ENCODE measurements around the gene RNASE8. TPM values are rescaled to one million over a fixed set of nuclear protein-coding genes. Genes with fewer than 3 reads are reported as not detected.
A peak's percentile ranks its signal among the peaks of the same experiment; 100 is the strongest.

Gene RNASE8
- total and polyA plus RNA-seq, 2 of the 8 experiments (the other 6 are each of a cell fraction or from before 2014, with no cell fraction given) = not detected

- peaks cover 0 to 10% of the 10 kb centered on the region in 2 experiments; a peak in 2 of 4 replicates for H3K79me2 ChIP-seq (ENCODE audit: control insufficient read depth in 1 of 2, insufficient read depth in 2 of 2, low read length in 2 of 2)
- no peak overlapping the region for H3K18ac ChIP-seq (ENCODE audit: extremely low read depth, low read length)
- H3K4me2 ChIP-seq (ENCODE audit: insufficient read depth in 1 of 2, low read depth in 2 of 2, low read length in 2 of 2) = no peak overlapping the region
- H3K4ac ChIP-seq (replicated peaks; ENCODE audit: insufficient read length, low read depth, low read length) = no peak overlapping the region
- H2BK12ac ChIP-seq (ENCODE audit: low read depth, low read length) = no peak overlapping the region
- FAIRE-seq (no peak), DNase-seq (ENCODE audit: low read depth in 1 of 2, low spot score in 2 of 2) (peak in 1 of 2 experiments; percentile 90)
- no peak overlapping the region for H3K27ac ChIP-seq (ENCODE audit: low read depth, low read length)
- H3K23ac ChIP-seq (ENCODE audit: insufficient read length) = no peak overlapping the region
- no peaks in the 10 kb centered on the region for H3K9me3 ChIP-seq (ENCODE audit: insufficient read depth in 2 of 2, low read depth in 1 of 2, low read length in 1 of 2)
- H3K4me1 ChIP-seq (replicated peaks in 1 of 4; ENCODE audit: control insufficient read depth in 3 of 4, insufficient read depth in 4 of 4, low read length in 3 of 4) = peaks cover 14 to 21% (median 17%) of the 10 kb centered on the region in 4 experiments
- no peak overlapping the region for H4K91ac ChIP-seq (replicated peaks; ENCODE audit: insufficient read length, low read length)
- no peak overlapping the region for H2BK5ac ChIP-seq (ENCODE audit: low read depth, low read length)
- H3K36me3 ChIP-seq (ENCODE audit: control insufficient read depth in 2 of 4, insufficient read depth in 4 of 4, low read length in 3 of 4) = peaks cover 18 to 58% (median 51%) of the 10 kb centered on the region in 4 experiments
- peaks cover 8% of the 10 kb centered on the region; the same call in 1 of the 2 replicates for H3K79me1 ChIP-seq (ENCODE audit: low read depth, low read length)
- no peak overlapping the region for H3K14ac ChIP-seq (ENCODE audit: insufficient read length)
- 89% methylated on average over 27 of the region's 45 CpGs; no CpG with 5 or more reads in 1 of the 2 experiments for WGBS, 2 experiments (ENCODE audit: extremely low coverage in 1 of 2, insufficient coverage in 1 of 2, insufficient read length in 1 of 2, insufficient replicate concordance in 2 of 2, low coverage in 1 of 2, low lambda C conversion rate in 2 of 2, missing lambda C conversion rate in 1 of 2)
- H3K23me2 ChIP-seq (ENCODE audit: low read depth, low read length) = peaks cover 5% of the 10 kb centered on the region; the same call in 1 of the 2 replicates
- H4K8ac ChIP-seq (ENCODE audit: extremely low read depth, insufficient read depth, low read length) = no peak overlapping the region
- no peak overlapping the region for H2BK15ac ChIP-seq (ENCODE audit: low read length)
- H3K56ac ChIP-seq (replicated peaks; ENCODE audit: insufficient read length, low read depth, low read length) = no peak overlapping the region
- H4K5ac ChIP-seq (ENCODE audit: insufficient read length, low read depth, low read length) = no peak overlapping the region
- no peaks in the 10 kb centered on the region for H3K27me3 ChIP-seq (replicated peaks in 1 of 4; ENCODE audit: control insufficient read depth in 3 of 4, extremely low read depth in 1 of 4, insufficient read depth in 3 of 4, low read length in 3 of 4)
- peaks cover 13 to 19% of the 10 kb centered on the region in 2 experiments for H4K20me1 ChIP-seq (replicated peaks in 1 of 2; ENCODE audit: control insufficient read depth in 1 of 2, insufficient read depth in 2 of 2, low read length in 2 of 2)
- no peak overlapping the region for H2BK20ac ChIP-seq (ENCODE audit: low read length)
- no peak overlapping the region for H2BK120ac ChIP-seq (replicated peaks; ENCODE audit: low read depth, low read length)
- no peak overlapping the region for H2AK5ac ChIP-seq (ENCODE audit: low read depth, low read length)
- CTCF ChIA-PET (ENCODE audit: partially characterized antibody) = interaction anchor here (0.6 to 10.2 kb wide), 21 partner anchors 8 to 626 kb away, joined by 3 to 148 read pairs (median 5); partner anchors contain the start of genes ARHGEF40, RNASE8 and TMEM253
- H3K4me3 ChIP-seq (ENCODE audit: extremely low read depth in 1 of 4, insufficient read depth in 2 of 4, low read depth in 3 of 4, low read length in 4 of 4) = no peak overlapping the region
- no peak overlapping the region for H2AFZ ChIP-seq (ENCODE audit: low read length)
- no peak overlapping the region for H3K9ac ChIP-seq (replicated peaks in 1 of 4; ENCODE audit: extremely low read depth in 1 of 4, low read depth in 3 of 4, low read length in 3 of 4)
- POLR2A ChIA-PET (ENCODE audit: partially characterized antibody) = interaction anchor here (1.0 to 12.4 kb wide), 7 partner anchors 12 to 75 kb away, joined by 3 to 245 read pairs (median 4); partner anchors contain the start of genes ARHGEF40, NDRG2 and TMEM253
- TF ChIP-seq TAF7 (optimal IDR thresholded peaks at IDR 0.05; ENCODE audit: borderline replicate concordance, low read depth, low read length) (peak; percentile 48), POLR2A (IDR thresholded peaks at IDR 0.05; ENCODE audit: control extremely low read depth in 1 of 2, low read depth in 2 of 2, low read length in 2 of 2) (peak; percentile 62 to 71), SIN3A (conservative IDR thresholded peaks at IDR 0.05 in 1 of 2, IDR thresholded peaks at IDR 0.05 in 1 of 2; ENCODE audit: low read depth in 1 of 2, low read length in 2 of 2) (peak in 1 of 2 experiments; percentile 51; a peak in 1 of 4 replicates), SRF (IDR thresholded peaks at IDR 0.05; ENCODE audit: low read depth, low read length) (no peak), HDAC6 (IDR thresholded peaks at IDR 0.05; ENCODE audit: low read depth, low read length) (no peak), RAD21 (IDR thresholded peaks at IDR 0.05 in 1 of 2, conservative IDR thresholded peaks at IDR 0.05 in 1 of 2; ENCODE audit: low read depth in 2 of 2, low read length in 2 of 2) (peak; percentile 42 to 57), POLR2AphosphoS5 (IDR thresholded peaks at IDR 0.05; ENCODE audit: low read depth, low read length) (peak; percentile 83; the same call in 1 of the 2 replicates), FOSL1 (IDR thresholded peaks at IDR 0.05; ENCODE audit: insufficient read depth, low read depth, low read length) (no peak), SP4 (IDR thresholded peaks at IDR 0.05; ENCODE audit: low read length) (no peak), YY1 (IDR thresholded peaks at IDR 0.05; ENCODE audit: low read depth, low read length) (0 out of 2 replicates have a peak, but pooled peaks have one; percentile 18)
Measured at GRCh38 chr14:21090194-21090939, 32.7 kb downstream of the RNASE8 start.
